Fibroblast of upper back skin (primary cell): Measurements from ENCODE around the gene ST8SIA2.
A peak's percentile ranks its signal among the peaks of the same experiment; 100 is the strongest.

ENCODE experiments used
- DNase-seq: peaks from one replicate; pipeline ENCODE4 v3.0.0-alpha.2; 2013

The ST8SIA2 gene

DNA sequence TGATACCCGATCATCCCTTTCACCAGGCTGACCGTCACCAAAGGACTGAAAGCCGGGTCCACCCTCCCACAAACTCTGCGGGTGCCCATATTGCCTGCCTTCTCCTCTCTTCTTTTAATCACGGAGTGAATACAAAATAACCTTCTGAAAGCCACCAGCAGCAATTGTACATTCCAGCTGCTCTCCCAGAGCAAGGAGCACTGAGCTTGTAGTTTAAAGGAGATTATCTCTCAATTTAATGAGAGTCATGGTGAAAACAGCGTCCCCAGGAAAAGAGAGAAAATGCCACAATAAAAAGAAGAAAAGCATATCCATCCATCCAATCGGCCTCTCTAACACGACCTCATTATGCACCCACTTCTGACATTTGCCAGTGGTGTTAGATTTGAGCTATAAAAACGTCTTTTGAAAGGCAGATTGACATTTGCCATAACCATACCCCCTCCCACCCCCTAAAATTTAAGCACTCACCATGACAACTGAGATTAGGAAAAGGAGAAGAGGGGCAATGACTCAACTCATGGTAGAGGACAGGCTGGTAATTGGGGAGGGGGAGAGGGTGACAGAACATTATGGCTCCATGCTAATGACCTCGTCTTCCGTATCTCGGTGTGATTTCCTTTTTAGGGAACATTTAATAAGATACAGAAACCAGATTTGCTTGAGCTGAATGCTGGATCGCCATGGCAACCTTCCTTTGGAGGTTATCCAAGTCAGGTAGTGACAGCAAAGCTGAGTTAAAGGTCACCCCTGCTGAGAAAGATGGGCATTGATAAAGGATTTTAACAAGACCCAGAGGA is 106.2 kb downstream of the ST8SIA2 start:
- no peak for DNase-seq

DNA sequence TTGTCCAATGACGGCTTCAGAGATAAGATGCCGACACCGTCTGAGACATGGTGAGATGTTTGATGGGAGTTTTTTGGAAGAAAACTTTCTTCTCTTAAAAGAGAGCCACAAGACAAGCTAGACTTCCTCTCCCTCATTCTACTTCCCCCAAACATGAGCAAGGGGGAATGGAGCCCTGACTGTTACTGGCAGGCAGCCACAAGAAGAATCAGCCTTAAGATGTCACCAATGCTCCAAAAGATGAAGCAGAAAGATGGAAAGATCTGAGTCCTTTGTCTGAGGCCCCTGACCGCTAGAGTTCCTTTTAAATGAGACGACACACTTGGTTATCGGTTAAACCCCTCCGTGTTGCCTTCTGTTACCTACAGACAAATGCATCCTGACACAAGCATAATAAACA is 108.7 kb downstream of the ST8SIA2 start:
- no peak for DNase-seq

DNA sequence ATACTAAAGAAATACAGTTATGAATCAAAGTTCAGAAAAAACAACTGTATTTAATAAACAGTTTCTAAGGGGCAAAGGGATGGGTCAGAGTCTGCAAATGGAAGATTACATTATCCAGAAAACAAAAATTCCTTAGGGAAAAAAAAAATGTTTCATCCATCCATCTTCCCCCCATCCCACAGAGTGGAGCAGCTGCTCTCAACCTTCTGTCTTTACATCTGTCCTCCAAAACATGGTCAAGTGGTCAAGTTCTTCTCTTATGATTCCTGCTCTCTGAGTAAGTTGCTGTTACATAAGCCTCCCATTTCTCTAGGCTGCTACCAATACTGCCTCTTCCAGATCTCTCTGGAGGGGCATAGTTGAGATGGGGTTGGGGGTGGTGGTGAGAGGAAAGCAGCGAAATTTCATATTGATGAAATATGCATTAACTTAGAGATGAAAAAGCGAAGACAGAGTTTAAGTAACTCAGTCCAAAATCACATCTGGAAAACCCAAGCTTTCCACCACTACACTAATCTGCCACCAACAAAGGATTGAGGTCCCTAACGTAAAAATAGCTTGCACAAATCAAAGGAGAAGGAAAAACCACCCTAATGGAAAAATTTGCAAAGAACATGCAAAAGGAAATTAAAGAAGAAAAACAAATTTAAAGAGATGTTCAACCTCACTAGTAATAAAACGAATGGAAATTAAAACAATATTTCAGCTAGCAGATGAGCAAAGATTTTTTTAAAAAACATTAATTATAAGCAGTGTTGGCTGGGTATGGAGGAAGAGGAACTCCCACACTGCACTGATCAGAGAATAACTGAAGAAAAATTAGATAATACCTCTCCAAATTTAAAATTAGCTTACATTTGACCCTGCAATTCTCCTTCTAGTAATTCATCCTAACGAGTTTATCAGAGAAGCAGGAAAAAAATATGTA is 109.5 kb downstream of the ST8SIA2 start:
- DNase-seq: no peak

DNA sequence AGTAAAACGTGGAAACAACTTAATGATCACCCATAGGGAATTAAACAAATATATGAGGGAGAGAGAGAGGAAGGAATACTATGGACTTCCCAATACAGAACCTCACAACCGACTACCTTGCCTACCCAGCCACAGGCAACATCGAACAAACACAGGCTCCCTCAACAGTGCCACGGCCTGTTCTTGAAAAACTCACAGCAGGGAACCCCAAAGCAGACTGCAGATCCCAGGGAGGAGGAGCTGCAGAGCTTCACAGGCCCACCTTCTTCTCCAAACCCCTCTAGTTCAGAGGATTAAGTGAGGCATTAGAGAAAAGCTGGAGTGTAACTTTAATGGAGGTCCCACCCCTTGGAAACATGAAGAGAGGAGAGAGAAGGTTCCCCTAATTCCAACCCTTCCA is 110.2 kb downstream of the ST8SIA2 start:
- no peak for DNase-seq

DNA sequence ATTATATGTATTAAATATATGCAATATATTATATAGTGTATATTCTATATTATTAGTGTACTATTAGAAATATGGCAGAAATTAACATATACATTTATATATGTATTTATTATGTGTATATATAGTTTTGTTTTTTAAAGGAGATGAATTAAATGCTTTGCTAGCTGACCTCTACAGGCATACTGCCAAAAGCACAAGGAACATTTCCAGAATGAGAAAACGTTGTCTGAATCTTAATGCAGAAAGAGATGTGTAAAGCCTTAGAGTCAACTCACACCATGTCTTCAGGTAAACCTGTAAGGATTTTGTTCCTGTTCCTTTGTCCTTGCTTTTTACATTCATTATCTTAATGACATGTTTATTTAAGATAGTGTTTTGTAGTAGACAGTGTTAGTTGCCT is 111.9 kb downstream of the ST8SIA2 start:
- no peak for DNase-seq

DNA sequence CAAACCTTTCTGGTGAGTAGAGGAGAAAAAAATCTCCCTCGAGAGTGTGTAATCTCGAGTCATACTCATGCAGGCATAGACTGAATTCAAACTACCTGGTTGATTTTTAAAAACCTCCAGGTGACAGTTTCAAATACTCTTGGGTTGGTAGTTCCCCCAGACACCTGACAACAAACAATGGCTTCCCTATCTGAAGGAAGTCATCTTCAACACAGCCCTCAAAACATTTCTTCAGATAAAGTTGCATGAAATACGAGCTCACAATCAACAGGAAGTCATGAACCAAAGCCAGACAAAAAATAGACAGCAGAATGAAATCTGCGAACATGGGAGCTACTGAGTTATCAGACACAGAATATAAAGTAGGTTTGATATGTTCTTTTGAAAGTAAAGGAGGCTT is 112.8 kb downstream of the ST8SIA2 start:
- no peak for DNase-seq

DNA sequence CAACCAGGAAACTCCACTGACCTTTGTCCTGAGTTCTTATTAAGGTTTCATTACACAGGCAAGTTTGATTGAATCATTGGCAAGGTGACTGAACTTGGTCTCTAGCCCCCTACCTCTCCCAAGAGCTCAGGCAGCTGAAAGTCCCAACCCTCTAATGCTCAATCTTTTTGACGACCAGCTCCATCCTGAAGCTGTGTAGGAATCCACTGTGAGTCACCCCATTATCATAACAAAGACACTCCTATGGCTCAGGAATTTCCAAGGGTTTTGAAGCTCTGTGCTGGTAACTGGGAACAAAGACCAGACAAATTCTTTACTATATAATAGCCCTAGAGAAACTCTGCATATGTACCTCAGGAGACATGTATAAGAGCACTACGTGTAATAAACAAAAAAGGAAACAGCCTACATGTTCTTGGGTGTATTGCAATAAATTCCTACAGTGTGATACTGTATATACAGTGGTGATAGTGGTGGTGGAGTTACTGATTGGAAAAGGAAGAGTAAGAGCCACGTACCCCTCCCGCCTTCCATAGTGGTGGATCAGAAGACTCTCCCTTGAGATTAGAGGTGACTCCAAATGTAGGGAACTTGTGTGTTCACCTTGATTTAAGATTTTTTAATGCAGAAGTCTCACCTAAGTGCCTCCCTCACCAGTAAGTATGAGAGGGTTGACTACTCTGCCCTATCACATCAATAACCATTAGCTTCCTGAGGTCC is 116.6 kb downstream of the ST8SIA2 start:
- peak; percentile 65 for DNase-seq
